Panc1 (cell line): ENCODE data around the gene MAD1L1.

Source experiments
- CTCF ChIP-seq: fragments of 450-650 bp; IDR thresholded peaks from 2 replicates; pipeline ENCODE4 v1.5.1; 2017; ENCODE audit warnings: mild to moderate bottlenecking
- POLR2AphosphoS5 ChIP-seq: IDR thresholded peaks from 2 replicates; pipeline ENCODE4 v1.6.1; 2012; ENCODE audit warnings: mild to moderate bottlenecking, low read depth, low read length, moderate library complexity

GRCh38 chr7:2065528-2065927 is 167.2 kb downstream of the MAD1L1 start:
- TF ChIP-seq CTCF = no peak
- no peak for TF ChIP-seq POLR2AphosphoS5
